ENCODE results near the gene TREX2. TPM values are rescaled to one million over a fixed set of nuclear protein-coding genes. Genes with fewer than 3 reads are reported as not detected.

The TREX2 gene
- total and polyA plus RNA-seq, 8 donors: 0.55 to 1.4 (median 0.92) TPM

DNA sequence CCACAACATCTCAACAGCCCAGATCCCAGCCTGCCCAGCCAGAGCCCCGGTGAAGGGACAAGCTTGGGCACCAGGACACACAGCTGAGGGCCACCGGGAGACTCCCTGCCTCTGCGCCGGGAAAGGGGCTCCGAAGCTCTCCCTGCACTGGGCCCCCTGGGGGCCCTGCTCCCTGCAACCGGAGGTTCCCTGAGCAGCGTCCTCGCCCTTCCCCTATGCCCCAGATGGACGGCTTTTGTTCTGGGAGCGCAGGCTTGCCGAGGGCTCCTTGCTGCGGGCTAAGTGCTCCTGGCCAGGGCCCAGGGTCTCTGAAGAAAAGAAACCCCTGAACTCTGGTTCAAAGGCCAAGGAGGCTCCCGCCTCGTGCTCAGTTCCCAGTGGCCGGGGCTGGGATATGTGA lies 35.5 kb downstream of the TREX2 start:
- no peaks in the 10 kb centered on the region for H3K36me3 ChIP-seq
- no peak overlapping the region for H3K4me3 ChIP-seq
- H3K27me3 ChIP-seq: no peaks in the 10 kb centered on the region
- TF ChIP-seq, protein P1, sequence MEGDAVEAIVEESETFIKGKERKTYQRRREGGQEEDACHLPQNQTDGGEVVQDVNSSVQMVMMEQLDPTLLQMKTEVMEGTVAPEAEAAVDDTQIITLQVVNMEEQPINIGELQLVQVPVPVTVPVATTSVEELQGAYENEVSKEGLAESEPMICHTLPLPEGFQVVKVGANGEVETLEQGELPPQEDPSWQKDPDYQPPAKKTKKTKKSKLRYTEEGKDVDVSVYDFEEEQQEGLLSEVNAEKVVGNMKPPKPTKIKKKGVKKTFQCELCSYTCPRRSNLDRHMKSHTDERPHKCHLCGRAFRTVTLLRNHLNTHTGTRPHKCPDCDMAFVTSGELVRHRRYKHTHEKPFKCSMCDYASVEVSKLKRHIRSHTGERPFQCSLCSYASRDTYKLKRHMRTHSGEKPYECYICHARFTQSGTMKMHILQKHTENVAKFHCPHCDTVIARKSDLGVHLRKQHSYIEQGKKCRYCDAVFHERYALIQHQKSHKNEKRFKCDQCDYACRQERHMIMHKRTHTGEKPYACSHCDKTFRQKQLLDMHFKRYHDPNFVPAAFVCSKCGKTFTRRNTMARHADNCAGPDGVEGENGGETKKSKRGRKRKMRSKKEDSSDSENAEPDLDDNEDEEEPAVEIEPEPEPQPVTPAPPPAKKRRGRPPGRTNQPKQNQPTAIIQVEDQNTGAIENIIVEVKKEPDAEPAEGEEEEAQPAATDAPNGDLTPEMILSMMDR (IDR thresholded peaks at IDR 0.05): no peak
- H3K4me1 ChIP-seq: peaks cover 0 to 8% of the 10 kb centered on the region in 2 donors
- intact Hi-C loops (cut with DNase I): no loop called here
- ATAC-seq (no peak), DNase-seq (no peak)
- no peak overlapping the region for H3K27ac ChIP-seq
- no peaks in the 10 kb centered on the region for H3K9me3 ChIP-seq

DNA sequence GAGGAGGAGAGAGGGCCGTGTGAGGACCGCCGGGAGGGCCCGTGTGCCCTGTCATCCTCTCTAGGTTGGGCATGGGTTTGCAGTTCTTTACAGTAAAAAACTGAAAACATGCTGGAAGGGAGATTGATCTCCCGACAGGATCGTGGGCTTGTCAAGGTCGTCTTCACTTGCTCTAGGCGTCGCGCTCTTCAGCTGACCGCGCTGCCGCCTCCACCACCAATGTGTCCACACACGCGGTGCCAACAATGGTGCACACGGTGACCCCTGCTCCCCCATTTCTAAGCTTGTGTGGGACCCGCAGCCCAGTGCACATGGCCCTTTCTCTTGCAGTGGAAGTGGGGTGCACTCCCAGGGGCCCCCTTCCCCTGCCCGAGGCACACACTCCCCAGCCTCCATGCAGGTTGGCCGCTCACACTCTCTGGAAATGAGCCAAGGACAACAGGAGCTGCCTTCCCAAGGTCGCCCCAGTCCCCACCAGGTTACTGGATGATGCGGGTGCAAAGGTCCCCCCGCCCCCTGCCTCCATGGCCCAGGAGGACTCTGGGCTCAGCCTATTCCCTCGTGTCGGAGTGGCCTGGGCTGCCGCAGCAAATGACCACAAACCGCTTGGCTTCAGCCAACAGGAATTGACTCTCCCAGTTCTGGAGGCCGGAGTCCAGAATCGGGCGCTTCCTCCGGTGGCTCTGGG lies 36.3 kb downstream of the TREX2 start:
- ATAC-seq (no peak), DNase-seq (no peak)
- H3K36me3 ChIP-seq: no peaks in the 10 kb centered on the region
- H3K4me1 ChIP-seq: peaks cover 0 to 8% of the 10 kb centered on the region in 2 donors
- H3K27me3 ChIP-seq: no peaks in the 10 kb centered on the region
- H3K9me3 ChIP-seq: no peaks in the 10 kb centered on the region
- TF ChIP-seq, protein P1 (IDR thresholded peaks at IDR 0.05): no peak
- intact Hi-C loops (cut with DNase I): no loop called here
- no peak overlapping the region for H3K27ac ChIP-seq
- H3K4me3 ChIP-seq: no peak overlapping the region

DNA sequence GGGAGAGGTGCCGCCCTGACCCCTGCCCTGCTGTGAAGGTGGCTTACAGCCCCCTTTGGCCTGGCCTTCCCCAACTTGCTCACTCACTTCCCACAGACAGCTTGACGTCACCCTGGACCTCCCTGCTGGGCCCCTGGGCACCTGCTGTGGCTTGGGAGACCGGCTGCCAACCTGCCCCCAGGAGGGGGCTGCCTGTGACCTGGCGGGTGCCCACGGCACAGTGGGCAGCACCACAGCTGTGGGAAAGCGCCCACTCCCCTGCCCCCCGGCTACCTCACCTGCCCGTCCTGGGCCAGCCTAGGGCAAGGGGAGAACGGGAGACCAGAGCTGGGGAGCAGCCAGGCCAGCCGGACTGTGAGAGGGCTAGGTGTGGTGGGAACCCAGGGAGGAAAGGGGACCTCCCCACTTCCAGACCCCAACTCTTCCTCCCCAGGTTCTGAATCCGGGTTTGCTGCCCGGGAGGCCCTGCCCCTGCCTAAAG lies 36.9 kb downstream of the TREX2 start:
- Histone ChIP-seq H3K27ac (no peak overlapping the region), H3K4me1 (peaks cover 0 to 8% of the 10 kb centered on the region in 2 donors), H3K4me3 (no peak overlapping the region), H3K36me3 (no peaks in the 10 kb centered on the region), H3K9me3 (no peaks in the 10 kb centered on the region), H3K27me3 (no peaks in the 10 kb centered on the region)
- intact Hi-C loops (cut with DNase I): no loop called here
- DNase-seq (no peak), ATAC-seq (no peak)
- TF ChIP-seq, protein P1 (IDR thresholded peaks at IDR 0.05): no peak

DNA sequence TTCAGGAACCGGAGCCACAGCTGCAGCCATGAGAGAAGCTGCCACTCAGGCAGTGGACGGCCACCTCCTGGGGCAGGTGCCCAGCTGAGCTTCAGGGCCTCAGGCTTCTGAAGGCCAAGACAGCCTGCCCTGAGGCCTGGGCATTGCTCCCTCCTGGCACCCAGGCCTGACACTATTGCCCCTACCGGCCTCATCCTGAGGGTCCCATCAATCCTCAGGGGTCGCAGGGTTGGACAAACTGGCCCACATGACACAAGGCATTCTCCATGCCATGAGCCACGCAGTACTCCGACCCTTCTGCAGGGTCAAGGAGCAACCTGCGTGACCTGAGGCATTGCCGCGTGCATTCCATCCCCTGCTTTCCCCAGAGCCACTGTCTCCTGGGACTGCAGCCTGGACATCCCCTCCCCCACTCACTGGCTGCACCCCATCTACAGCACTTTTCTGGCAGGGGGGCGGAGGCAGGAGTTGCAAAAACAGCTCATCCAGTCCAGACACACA lies 37.6 kb downstream of the TREX2 start:
- DNase-seq: no peak
- Histone ChIP-seq H3K27ac (no peak overlapping the region), H3K36me3 (no peaks in the 10 kb centered on the region), H3K4me3 (no peak overlapping the region), H3K4me1 (peaks cover 0 to 8% of the 10 kb centered on the region in 2 donors), H3K27me3 (no peaks in the 10 kb centered on the region), H3K9me3 (no peaks in the 10 kb centered on the region)
- TF ChIP-seq, protein P1 (IDR thresholded peaks at IDR 0.05): no peak
- intact Hi-C loops (cut with DNase I): no loop called here
- ATAC-seq: no peak

DNA sequence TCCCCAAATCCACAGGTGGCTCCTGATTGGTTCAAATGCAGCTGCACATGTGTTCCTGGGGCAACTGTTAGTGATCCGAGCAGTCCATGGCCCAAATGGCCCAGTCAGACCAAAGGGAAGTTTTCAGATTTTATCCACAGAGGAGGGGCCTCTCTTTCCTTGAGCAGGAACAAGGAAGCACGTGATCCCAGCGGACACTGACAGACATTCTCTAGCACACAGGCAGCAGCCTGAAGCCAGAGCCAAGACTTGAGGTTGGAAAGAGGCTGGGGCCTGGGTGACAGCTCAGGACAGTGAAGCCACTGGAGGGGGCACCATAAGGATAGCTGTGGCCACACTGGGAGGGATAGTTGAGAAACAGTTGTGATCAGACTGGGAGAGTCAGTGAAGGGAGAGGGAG lies 38.1 kb downstream of the TREX2 start:
- DNase-seq: no peak
- H3K27me3 ChIP-seq: no peaks in the 10 kb centered on the region
- TF ChIP-seq, protein P1 (IDR thresholded peaks at IDR 0.05): no peak
- no peak overlapping the region for H3K27ac ChIP-seq
- no peaks in the 10 kb centered on the region for H3K9me3 ChIP-seq
- no peak overlapping the region for H3K4me3 ChIP-seq
- intact Hi-C loops (cut with DNase I): no loop called here
- ATAC-seq: no peak
- no peaks in the 10 kb centered on the region for H3K36me3 ChIP-seq
- H3K4me1 ChIP-seq: peaks cover 0 to 8% of the 10 kb centered on the region in 2 donors

All from left lung (tissue), 10 donors.